Spleen (tissue), 7 donors: ENCODE results near the gene RBM7.

Experiments used
- CTCF ChIP-seq, 11 experiments: fragments of 200-600 bp in 7 of 11; fragments of 450-650 bp in 4 of 11; sonication (generic) in 4 of 11; IDR thresholded peaks in 8 of 11; conservative IDR thresholded peaks in 3 of 11; 1 replicate in 7 of 11; 2 replicates in 4 of 11; pipeline versions ENCODE4 v1.4.0 to v1.8.0; 2016 to 2021; ENCODE audit warnings: antibody characterized with exemption in 11 of 11, inconsistent platforms in 4 of 11, mild to moderate bottlenecking in 1 of 11
- POLR2A ChIP-seq, 3 donors: fragments of 450-650 bp; IDR thresholded peaks; one replicate each; pipeline ENCODE4 v1.5.1; 2017; ENCODE audit warnings: antibody characterized with exemption in 3 of 3, mild to moderate bottlenecking in 1 of 3
- donor health status: DM: no; HTN: no; CAD: no; lungs with moderate emphysema.
- donor health status: DM: no; HTN: no; CAD: no.
- donor health status: DM: no; HTN: no; CAD: no.

DNA sequence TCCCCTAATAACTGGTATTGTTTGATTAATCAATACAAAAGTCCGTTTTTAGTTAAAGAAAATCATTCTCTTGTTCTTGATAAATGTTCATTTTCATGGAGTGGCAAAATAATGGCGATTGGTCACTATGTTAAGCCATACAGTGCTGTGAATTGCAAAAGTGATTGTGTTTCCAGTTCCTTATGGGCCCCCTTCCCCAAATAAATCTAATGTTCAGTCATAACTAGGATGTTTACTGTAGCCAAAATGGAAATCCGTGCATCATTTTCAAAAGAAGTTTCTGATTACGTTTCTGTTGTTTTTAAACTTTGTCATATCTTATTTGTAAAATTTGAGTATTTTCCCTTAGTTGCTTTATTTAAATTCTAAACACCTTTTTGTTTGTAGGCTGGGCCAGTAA, 845 bp downstream of the RBM7 start:
- no peak for TF ChIP-seq CTCF (IDR thresholded peaks at IDR 0.05 in 8 of 11, conservative IDR thresholded peaks at IDR 0.05 in 3 of 11)
- no peak for TF ChIP-seq POLR2A (IDR thresholded peaks at IDR 0.05)
